HepG2 (cell line): Measurements from ENCODE around the gene OASL. TPM values are rescaled to one million over a fixed set of nuclear protein-coding genes. Genes with fewer than 3 reads are reported as not detected.

ENCODE experiments used
- ATAC-seq: fragments of 200-7000 bp; cut with Tn5 transposase; 3 replicates; pipeline ENCODE4 v1.9.1; 2020; ENCODE audit warnings: mild to moderate bottlenecking, moderate library complexity
- BruUV-seq: library from RNA; stranded (reverse); fragments of 400-500 nt; replicated peaks from 2 replicates; lab custom pipeline; 2021; lab: Mats Ljungman, UMichigan
- CTCF ChIA-PET: fragments of 300-600 bp; formaldehyde crosslinking; extraction: SDS; loops from one replicate; lab custom pipeline; 2021; ENCODE audit warnings: low total read pairs, inconsistent platforms, low intra/inter-chr PET ratio; lab: Yijun Ruan, JAX
- POLR2A ChIA-PET: fragments of 350-600 bp; sonication (Branson Sonifier 250); formaldehyde crosslinking; loops from one replicate; lab custom pipeline; 2020; ENCODE audit warnings: antibody characterized with exemption, inconsistent platforms; lab: Yijun Ruan, JAX
- DNase-seq: peaks from one replicate; pipeline ENCODE4 v3.0.0-alpha.2; 2015; ENCODE audit warnings: low spot score
- FAIRE-seq: peaks from 3 replicates; lab custom pipeline; 2011; peaks lifted over from hg19 to GRCh38; lab: Jason Lieb, UNC
- H2AFZ ChIP-seq: one replicate; pipeline ENCODE4 v1.6.1; 2011; ENCODE audit warnings: low read length, inconsistent platforms
- H3K27ac ChIP-seq: fragments of 300-600 bp; 3 replicates; pipeline ENCODE4 v1.8.0; 2011; ENCODE audit warnings: mixed run types, mild to moderate bottlenecking, mixed read lengths, low read length, inconsistent platforms; ENCODE audit not compliant: insufficient read depth; ENCODE audit errors: extremely low read length
- H3K27me3 ChIP-seq, 2 experiments: fragments of 200-600 bp in 1 of 2; 2 replicates in 1 of 2; 3 replicates in 1 of 2; pipeline versions ENCODE4 v1.6.0 to v1.8.0; 2011; ENCODE audit warnings: low read length in 2 of 2, mild to moderate bottlenecking in 2 of 2, moderate library complexity in 2 of 2, inconsistent platforms in 1 of 2; ENCODE audit not compliant: insufficient read depth in 2 of 2, control insufficient read depth in 1 of 2
- H3K36me3 ChIP-seq, 2 experiments: fragments of 200-600 bp in 1 of 2; replicated peaks in 1 of 2; 2 replicates in 1 of 2; 3 replicates in 1 of 2; pipeline versions ENCODE4 v1.5.1 to v1.8.0; 2011; ENCODE audit warnings: low read length in 2 of 2, inconsistent platforms in 1 of 2; ENCODE audit not compliant: insufficient read depth in 2 of 2, control insufficient read depth in 1 of 2
- H3K4me1 ChIP-seq: 2 replicates; pipeline ENCODE4 v1.5.1; 2012; ENCODE audit warnings: low read length, inconsistent platforms; ENCODE audit not compliant: insufficient read depth
- H3K4me2 ChIP-seq: 2 replicates; pipeline ENCODE4 v1.6.0; 2011; ENCODE audit warnings: low read depth, low read length, inconsistent platforms
- H3K4me3 ChIP-seq, 3 experiments: fragments of 200-600 bp in 1 of 3; sonication (generic), shearing (Covaris generic) in 1 of 3; replicated peaks in 1 of 3; 2 replicates each; pipeline ENCODE4 v1.5.1; 2011 to 2016; ENCODE audit warnings: low read length in 3 of 3, inconsistent platforms in 2 of 3, low read depth in 2 of 3, mild to moderate bottlenecking in 2 of 3, control low read depth in 1 of 3, mixed read lengths in 1 of 3; ENCODE audit not compliant: insufficient read depth in 1 of 3
- H3K79me2 ChIP-seq: one replicate; pipeline ENCODE4 v1.6.1; 2011; ENCODE audit warnings: low read length, inconsistent platforms; ENCODE audit not compliant: insufficient read depth
- H3K9ac ChIP-seq: 2 replicates; pipeline ENCODE4 v1.6.0; 2011; ENCODE audit warnings: mild to moderate bottlenecking, low read depth, low read length, inconsistent platforms; ENCODE audit not compliant: insufficient read depth
- H3K9me3 ChIP-seq: 2 replicates; pipeline ENCODE4 v1.5.1; 2012; ENCODE audit warnings: mild to moderate bottlenecking, low read length
- H4K20me1 ChIP-seq: 2 replicates; pipeline ENCODE4 v1.6.0; 2011; ENCODE audit warnings: inconsistent platforms, mild to moderate bottlenecking, low read length, moderate library complexity; ENCODE audit not compliant: insufficient read depth
- ADNP ChIP-seq: sonication (generic); formaldehyde crosslinking; IDR thresholded peaks from 2 replicates; pipeline ENCODE4 v1.4.0; 2020; ENCODE audit warnings: missing genetic modification reagents
- CEBPG ChIP-seq: IDR thresholded peaks from 2 replicates; pipeline ENCODE4 v1.6.1; 2016
- KAT8 ChIP-seq: IDR thresholded peaks from 2 replicates; pipeline ENCODE4 v1.6.1; 2016; ENCODE audit warnings: missing genetic modification reagents, missing compliant biosample characterization
- NFKBIZ ChIP-seq: IDR thresholded peaks from 2 replicates; pipeline ENCODE4 v1.6.1; 2018; ENCODE audit warnings: missing genetic modification reagents, missing compliant biosample characterization
- PAX8 ChIP-seq: sonication (generic); formaldehyde crosslinking; IDR thresholded peaks from 2 replicates; pipeline ENCODE4 v1.8.0; 2022; ENCODE audit warnings: mild to moderate bottlenecking, missing genetic modification reagents, borderline replicate concordance
- PITX1 ChIP-seq: sonication (generic); formaldehyde crosslinking; IDR thresholded peaks from 2 replicates; pipeline ENCODE4 v1.5.1; 2020; ENCODE audit warnings: mild to moderate bottlenecking, missing genetic modification reagents
- SOX6 ChIP-seq, 2 experiments: fragments of 450-650 bp in 1 of 2; sonication (generic) in 1 of 2; formaldehyde crosslinking in 1 of 2; IDR thresholded peaks; 2 replicates each; pipeline versions ENCODE4 v1.4.0 to v1.6.1; 2017 to 2020; ENCODE audit warnings: antibody characterized with exemption in 1 of 2, mild to moderate bottlenecking in 1 of 2, missing genetic modification reagents in 1 of 2
- ZNF552 ChIP-seq: sonication (generic); formaldehyde crosslinking; IDR thresholded peaks from 2 replicates; pipeline ENCODE4 v1.9.0; 2022; ENCODE audit warnings: missing genetic modification reagents, mild to moderate bottlenecking, borderline replicate concordance
- ZNF878 ChIP-seq: sonication (generic); formaldehyde crosslinking; IDR thresholded peaks from 2 replicates; pipeline ENCODE4 v1.8.1; 2023; ENCODE audit warnings: mild to moderate bottlenecking, missing genetic modification reagents, moderate library complexity
- WGBS: methylation state at CpG from one replicate; pipeline ENCODE4 v1.1.6; 2017; ENCODE audit warnings: low lambda C conversion rate; 5-methylcytosine and 5-hydroxymethylcytosine counted together
- in situ Hi-C: cut with HindIII; loops from 2 replicates; pipeline ENCODE4 v1.10.0; 2017; ENCODE audit warnings: low pct_unique_long_range_greater_than_20kb; ENCODE audit not compliant: extremely low pct_ligation_motif_present
- intact Hi-C: fragments of 100-400 bp; cut with micrococcal nuclease; formaldehyde crosslinking; loops from one replicate; pipeline ENCODE4 v1.10.0; 2022; ENCODE audit not compliant: unreplicated experiment
- polyA plus RNA-seq, 8 experiments: library from polyadenylated mRNA; depleted of rRNA in 3 of 8; stranded (reverse) in 7 of 8; unstranded in 1 of 8; fragments of >200 nt; fragmentation: Illumina TruSeq in 4 of 8; extraction: Trizol in 4 of 8; gene quantifications; 2 replicates each; pipeline versions ENCODE4 v1.2.1 to v1.2.3, GENCODE V29; 2011 to 2016; ENCODE audit warnings: low read depth in 4 of 8, missing spikeins in 1 of 8, mixed read lengths in 1 of 8; ENCODE audit not compliant: insufficient read depth in 1 of 8
- total RNA-seq, 5 experiments: library from RNA; depleted of rRNA; stranded (reverse); fragments of >200 nt; fragmentation: Illumina TruSeq; extraction: Trizol; gene quantifications; 2 replicates each; pipeline ENCODE4 v1.2.3, GENCODE V29; 2016; ENCODE audit warnings: low read depth in 1 of 5
- TF ChIP-seq, protein P1 (sequence below): sonication (generic); formaldehyde crosslinking; IDR thresholded peaks from 2 replicates; pipeline ENCODE4 v1.8.0; 2022; ENCODE audit warnings: low read depth, missing genetic modification reagents
- TF ChIP-seq, protein P2 (sequence below): sonication (generic); formaldehyde crosslinking; IDR thresholded peaks from 2 replicates; pipeline ENCODE4 v1.4.0; 2020; ENCODE audit warnings: missing genetic modification reagents, borderline replicate concordance
- TF ChIP-seq, protein P3 (sequence below): sonication (generic); formaldehyde crosslinking; IDR thresholded peaks from 2 replicates; pipeline ENCODE4 v1.5.1; 2020; ENCODE audit warnings: missing genetic modification reagents, mild to moderate bottlenecking, borderline replicate concordance
- TF ChIP-seq, protein P4 (sequence below): IDR thresholded peaks from 2 replicates; pipeline ENCODE4 v1.6.1; 2012; ENCODE audit warnings: inconsistent platforms

The OASL gene
- total and polyA plus RNA-seq, 2 of the 13 experiments (the other 11 are each of a cell fraction or from before 2014, with no cell fraction given): 0.11 to 0.22 TPM

DNA sequence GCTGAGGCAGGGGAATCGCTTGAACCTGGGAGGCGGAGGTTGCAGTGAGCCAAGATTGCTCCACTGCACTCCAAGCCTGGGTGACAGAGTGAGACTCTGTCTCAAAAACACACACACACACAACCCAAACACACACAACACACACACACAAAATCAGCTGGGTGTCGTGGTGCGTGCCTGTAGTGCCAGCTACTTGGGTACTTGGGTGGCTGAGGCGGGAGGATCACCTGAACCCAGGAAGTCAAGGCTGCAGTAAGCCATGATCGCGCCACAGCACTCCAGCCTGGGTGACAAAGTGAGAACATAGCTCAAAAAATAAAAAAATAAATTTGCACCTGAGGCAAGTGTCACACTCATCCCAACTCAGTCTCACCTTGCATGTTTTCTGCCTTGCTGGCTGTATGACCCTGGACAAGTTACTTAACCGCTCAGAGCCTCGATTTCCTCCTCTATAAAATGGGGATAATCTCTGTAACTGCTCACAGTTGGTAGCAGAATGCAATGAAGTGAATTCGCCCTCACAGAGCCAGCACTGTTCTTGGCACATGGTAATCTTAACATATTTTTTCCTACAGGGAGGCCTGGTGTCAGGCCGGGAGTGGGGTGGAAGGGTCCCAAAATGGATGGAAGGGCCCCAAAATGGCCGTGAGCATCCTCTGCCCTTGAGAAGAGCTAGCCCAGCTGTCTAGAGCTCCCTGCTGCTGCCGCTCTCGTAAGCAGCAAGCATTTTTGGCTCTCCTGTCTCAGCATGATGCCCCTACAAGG lies 61.3 kb downstream of the OASL start (continued):
- TF ChIP-seq ADNP (0 out of 2 replicates have a peak, but pooled peaks have one; percentile 30), KAT8 (CRISPR knock-in tag) (no peak)
- TF ChIP-seq, protein P1, sequence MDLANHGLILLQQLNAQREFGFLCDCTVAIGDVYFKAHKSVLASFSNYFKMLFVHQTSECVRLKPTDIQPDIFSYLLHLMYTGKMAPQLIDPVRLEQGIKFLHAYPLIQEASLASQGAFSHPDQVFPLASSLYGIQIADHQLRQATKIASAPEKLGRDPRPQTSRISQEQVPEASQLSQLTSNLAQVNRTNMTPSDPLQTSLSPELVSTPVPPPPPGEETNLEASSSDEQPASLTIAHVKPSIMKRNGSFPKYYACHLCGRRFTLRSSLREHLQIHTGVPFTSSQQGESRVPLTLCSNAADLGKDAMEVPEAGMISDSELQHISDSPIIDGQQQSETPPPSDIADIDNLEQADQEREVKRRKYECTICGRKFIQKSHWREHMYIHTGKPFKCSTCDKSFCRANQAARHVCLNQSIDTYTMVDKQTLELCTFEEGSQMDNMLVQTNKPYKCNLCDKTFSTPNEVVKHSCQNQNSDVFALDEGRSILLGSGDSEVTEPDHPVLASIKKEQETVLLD (CRISPR knock-in tag): no peak

DNA sequence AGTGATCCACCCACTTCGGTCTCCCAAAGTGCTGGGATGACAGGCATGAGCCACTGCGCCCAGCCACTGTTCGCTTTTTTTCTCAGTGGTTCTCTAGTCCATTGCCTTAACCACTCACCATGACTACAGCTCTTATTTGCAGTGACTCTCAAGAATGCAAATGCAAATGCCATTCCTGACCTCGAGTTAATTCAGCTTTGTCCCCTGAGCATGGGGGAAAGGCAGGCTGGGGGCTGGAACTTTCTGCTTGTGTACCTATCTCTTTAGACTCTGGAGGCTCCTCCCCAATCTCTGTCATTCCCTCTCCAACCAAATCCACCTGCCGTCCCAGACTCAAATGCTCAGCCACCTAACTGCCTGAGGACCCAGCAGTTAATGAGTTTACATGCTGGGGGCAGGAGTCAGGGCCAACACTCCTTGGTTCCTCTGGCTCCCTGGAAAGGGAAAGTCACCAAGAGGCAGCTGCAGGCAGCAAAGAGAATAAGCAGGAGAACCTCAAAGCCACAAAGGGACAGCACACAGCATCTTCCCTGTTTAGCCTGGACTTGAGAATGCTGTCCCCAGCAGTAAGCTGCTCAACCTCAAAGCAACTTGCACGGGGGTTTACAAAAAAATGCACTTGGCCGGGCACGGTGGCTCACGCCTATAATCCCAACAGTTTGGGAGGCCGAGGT lies 66.0 kb downstream of the OASL start:
- ATAC-seq: peak; percentile 84
- BruUV-seq: no TSS peak
- peak; percentile 73 for FAIRE-seq
- Histone ChIP-seq H3K79me2 (peaks cover 16% of the 10 kb centered on the region), H3K4me1 (peaks cover 55% of the 10 kb centered on the region), H3K9me3 (no peaks in the 10 kb centered on the region), H3K27me3 (no peaks in the 10 kb centered on the region), H2AFZ (no peak overlapping the region), H3K36me3 (peaks cover 19 to 43% of the 10 kb centered on the region in 2 experiments), H4K20me1 (peaks cover 15% of the 10 kb centered on the region; the same call in 1 of the 2 replicates), H3K9ac (peak overlapping the region; percentile 20), H3K4me3 (no peak overlapping the region), H3K4me2 (peak overlapping the region; percentile 4; the same call in 1 of the 2 replicates), H3K27ac (peak overlapping the region; percentile 64)
- DNase-seq: peak; percentile 90
- ChIA-PET CTCF (no interaction called here), POLR2A (interaction anchor here (0.6 to 5.1 kb wide), 7 partner anchors 10 to 830 kb away, joined by 3 to 99 read pairs (median 4); no protein-coding TSS in a partner anchor)
- in situ Hi-C loops: no loop called here
- intact Hi-C loops: loop anchor here (5.0 to 10.0 kb wide), 2 partner anchors 68 to 391 kb away; partner anchors contain the start of genes POP5 and SPPL3
- WGBS: 66% methylated on average over 10 of the region's 10 CpGs
- TF ChIP-seq, protein P2, sequence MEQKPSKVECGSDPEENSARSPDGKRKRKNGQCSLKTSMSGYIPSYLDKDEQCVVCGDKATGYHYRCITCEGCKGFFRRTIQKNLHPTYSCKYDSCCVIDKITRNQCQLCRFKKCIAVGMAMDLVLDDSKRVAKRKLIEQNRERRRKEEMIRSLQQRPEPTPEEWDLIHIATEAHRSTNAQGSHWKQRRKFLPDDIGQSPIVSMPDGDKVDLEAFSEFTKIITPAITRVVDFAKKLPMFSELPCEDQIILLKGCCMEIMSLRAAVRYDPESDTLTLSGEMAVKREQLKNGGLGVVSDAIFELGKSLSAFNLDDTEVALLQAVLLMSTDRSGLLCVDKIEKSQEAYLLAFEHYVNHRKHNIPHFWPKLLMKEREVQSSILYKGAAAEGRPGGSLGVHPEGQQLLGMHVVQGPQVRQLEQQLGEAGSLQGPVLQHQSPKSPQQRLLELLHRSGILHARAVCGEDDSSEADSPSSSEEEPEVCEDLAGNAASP (CRISPR knock-in tag): no peak
- TF ChIP-seq, protein P3, sequence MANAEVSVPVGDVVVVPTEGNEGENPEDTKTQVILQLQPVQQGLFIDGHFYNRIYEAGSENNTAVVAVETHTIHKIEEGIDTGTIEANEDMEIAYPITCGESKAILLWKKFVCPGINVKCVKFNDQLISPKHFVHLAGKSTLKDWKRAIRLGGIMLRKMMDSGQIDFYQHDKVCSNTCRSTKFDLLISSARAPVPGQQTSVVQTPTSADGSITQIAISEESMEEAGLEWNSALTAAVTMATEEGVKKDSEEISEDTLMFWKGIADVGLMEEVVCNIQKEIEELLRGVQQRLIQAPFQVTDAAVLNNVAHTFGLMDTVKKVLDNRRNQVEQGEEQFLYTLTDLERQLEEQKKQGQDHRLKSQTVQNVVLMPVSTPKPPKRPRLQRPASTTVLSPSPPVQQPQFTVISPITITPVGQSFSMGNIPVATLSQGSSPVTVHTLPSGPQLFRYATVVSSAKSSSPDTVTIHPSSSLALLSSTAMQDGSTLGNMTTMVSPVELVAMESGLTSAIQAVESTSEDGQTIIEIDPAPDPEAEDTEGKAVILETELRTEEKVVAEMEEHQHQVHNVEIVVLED: peak; percentile 31; the same call in 1 of the 2 replicates
- TF ChIP-seq, protein P4, sequence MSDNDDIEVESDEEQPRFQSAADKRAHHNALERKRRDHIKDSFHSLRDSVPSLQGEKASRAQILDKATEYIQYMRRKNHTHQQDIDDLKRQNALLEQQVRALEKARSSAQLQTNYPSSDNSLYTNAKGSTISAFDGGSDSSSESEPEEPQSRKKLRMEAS: peak; percentile 31; the same call in 1 of the 2 replicates
- TF ChIP-seq CEBPG (CRISPR knock-in tag) (no peak), NFKBIZ (CRISPR knock-in tag) (no peak), PAX8 (CRISPR knock-in tag) (no peak), PITX1 (CRISPR knock-in tag) (no peak), ZNF552 (no peak), ZNF878 (peak; percentile 33; the same call in 1 of the 2 replicates), SOX6 (IDR thresholded peaks at IDR 0.05) (no peak), SOX6 (CRISPR knock-in tag; IDR thresholded peaks at IDR 0.05) (0 out of 2 replicates have a peak, but pooled peaks have one; percentile 18)
